ENCODE data around the gene PAK5.

PAK5 gene

DNA sequence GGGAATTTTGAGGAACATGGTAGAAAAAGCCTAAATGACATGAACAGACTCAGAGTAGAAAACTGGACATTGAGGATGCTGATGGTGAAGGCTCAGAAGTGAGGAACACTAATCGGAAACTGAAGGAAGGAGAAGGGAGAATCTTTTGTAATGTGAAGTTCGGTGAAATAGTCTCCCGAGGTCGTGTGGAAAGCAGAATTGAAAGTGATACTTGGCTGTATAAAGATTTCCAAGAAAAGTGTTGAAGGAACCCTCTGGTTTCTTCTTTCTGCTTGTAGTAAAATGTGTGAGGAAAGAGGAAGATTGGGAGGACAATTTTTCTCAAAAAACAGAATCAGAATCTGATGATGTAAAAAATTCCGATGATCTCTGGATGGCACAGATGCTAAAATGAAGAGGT is 209.0 kb downstream of the PAK5 start:
- H3K4me1 ChIP-seq: no peaks in the 10 kb centered on the region
- no peak for DNase-seq
- no peaks in the 10 kb centered on the region for H3K9me3 ChIP-seq
- intact Hi-C loops (cut with DNase I; ENCODE audit: low total_unique reads): no loop called here
- no peak overlapping the region for H3K4me3 ChIP-seq
- no peaks in the 10 kb centered on the region for H3K27me3 ChIP-seq
- H3K27ac ChIP-seq: no peak overlapping the region
- H3K36me3 ChIP-seq: no peaks in the 10 kb centered on the region
- TF ChIP-seq, protein P1, sequence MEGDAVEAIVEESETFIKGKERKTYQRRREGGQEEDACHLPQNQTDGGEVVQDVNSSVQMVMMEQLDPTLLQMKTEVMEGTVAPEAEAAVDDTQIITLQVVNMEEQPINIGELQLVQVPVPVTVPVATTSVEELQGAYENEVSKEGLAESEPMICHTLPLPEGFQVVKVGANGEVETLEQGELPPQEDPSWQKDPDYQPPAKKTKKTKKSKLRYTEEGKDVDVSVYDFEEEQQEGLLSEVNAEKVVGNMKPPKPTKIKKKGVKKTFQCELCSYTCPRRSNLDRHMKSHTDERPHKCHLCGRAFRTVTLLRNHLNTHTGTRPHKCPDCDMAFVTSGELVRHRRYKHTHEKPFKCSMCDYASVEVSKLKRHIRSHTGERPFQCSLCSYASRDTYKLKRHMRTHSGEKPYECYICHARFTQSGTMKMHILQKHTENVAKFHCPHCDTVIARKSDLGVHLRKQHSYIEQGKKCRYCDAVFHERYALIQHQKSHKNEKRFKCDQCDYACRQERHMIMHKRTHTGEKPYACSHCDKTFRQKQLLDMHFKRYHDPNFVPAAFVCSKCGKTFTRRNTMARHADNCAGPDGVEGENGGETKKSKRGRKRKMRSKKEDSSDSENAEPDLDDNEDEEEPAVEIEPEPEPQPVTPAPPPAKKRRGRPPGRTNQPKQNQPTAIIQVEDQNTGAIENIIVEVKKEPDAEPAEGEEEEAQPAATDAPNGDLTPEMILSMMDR (IDR thresholded peaks at IDR 0.05): no peak

DNA sequence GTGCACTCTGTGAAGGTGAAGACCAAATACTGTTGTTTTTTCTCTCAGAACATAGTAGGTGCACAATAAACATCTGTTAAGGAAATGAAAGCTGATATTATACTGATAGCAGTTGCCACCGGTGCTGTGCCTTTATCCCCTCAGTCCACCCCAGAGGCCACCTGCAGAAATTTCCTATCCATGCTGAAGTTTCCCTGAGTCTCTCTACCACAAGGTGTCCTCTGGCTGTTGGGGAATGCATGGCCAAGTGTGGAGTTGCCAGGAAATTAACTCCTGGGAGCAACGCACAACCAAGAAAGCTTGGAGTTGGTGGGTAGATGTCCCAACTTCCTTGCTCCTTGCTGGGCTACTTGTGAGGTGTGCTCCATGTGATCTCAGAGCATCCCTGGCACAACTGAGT is 210.3 kb downstream of the PAK5 start:
- TF ChIP-seq, protein P1 (IDR thresholded peaks at IDR 0.05): no peak
- no peaks in the 10 kb centered on the region for H3K9me3 ChIP-seq
- intact Hi-C loops (cut with DNase I; ENCODE audit: low total_unique reads): no loop called here
- no peaks in the 10 kb centered on the region for H3K4me1 ChIP-seq
- DNase-seq: no peak
- H3K27me3 ChIP-seq: no peaks in the 10 kb centered on the region
- H3K4me3 ChIP-seq: no peak overlapping the region
- no peaks in the 10 kb centered on the region for H3K36me3 ChIP-seq
- H3K27ac ChIP-seq: no peak overlapping the region

DNA sequence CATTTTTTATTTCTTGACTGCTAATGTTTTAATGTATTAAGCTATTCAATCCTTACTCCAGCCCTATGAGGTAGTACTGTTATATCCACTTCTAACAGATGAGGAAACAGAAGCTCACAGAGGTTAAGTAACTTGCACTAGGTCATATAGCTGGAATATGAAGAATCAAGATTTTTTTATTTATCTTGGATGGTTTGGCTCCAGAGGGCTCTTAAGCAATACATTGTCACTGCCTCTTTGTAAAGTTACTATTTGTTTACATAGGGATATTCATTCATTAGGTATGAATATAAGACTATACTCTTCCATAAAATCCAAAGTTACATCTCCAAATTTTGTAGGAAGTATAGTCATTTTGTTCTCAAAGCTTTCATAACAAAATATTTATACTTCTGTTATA is 210.7 kb downstream of the PAK5 start:
- Histone ChIP-seq H3K4me1 (no peaks in the 10 kb centered on the region), H3K27ac (no peak overlapping the region), H3K4me3 (no peak overlapping the region), H3K36me3 (no peaks in the 10 kb centered on the region), H3K27me3 (no peaks in the 10 kb centered on the region), H3K9me3 (no peaks in the 10 kb centered on the region)
- intact Hi-C loops (cut with DNase I; ENCODE audit: low total_unique reads): no loop called here
- TF ChIP-seq, protein P1 (IDR thresholded peaks at IDR 0.05): no peak
- no peak for DNase-seq

DNA sequence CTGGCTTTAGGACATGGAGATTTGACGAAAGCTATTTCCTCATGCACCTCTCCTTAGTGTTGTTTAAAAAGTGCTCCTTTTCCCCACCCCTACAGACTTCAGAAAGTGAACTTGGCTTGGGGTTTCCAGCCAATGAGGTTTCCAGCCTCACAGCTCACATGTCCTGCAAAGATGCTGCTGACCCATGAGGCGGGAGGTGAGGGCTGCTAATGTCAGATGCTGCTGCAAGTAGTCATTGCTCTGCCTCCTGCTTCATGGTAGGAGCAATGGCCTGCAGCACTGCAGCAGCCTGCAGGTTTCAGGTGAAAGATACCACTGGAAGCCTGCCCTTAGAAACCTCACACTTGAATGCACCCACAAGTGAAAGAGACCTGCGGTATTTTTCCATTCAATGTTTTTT is 211.7 kb downstream of the PAK5 start:
- no peaks in the 10 kb centered on the region for H3K36me3 ChIP-seq
- TF ChIP-seq, protein P1 (IDR thresholded peaks at IDR 0.05): no peak
- H3K4me1 ChIP-seq: no peaks in the 10 kb centered on the region
- H3K27ac ChIP-seq: no peak overlapping the region
- no peaks in the 10 kb centered on the region for H3K9me3 ChIP-seq
- no peak overlapping the region for H3K4me3 ChIP-seq
- intact Hi-C loops (cut with DNase I; ENCODE audit: low total_unique reads): no loop called here
- H3K27me3 ChIP-seq: no peaks in the 10 kb centered on the region
- no peak for DNase-seq

DNA sequence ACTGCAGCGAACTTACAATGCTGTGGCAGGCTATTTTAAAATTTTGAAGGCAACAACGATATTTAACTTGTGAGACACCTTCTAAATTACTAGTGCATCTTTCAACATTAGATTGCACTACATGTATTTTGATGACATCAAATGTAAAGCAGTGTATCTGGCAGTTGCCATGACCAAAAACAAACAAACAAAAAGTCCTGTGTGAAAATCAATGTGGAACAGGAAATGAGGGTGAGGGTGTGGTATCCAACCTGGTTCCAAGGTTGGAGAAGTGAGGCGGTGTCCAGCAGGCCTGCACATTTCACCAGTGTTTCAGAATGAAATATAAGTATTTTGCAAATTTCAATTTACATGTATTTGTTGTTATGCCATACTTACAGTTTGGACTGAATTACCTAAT is 212.5 kb downstream of the PAK5 start:
- H3K9me3 ChIP-seq: no peaks in the 10 kb centered on the region
- no peaks in the 10 kb centered on the region for H3K4me1 ChIP-seq
- no peak overlapping the region for H3K27ac ChIP-seq
- H3K36me3 ChIP-seq: no peaks in the 10 kb centered on the region
- intact Hi-C loops (cut with DNase I; ENCODE audit: low total_unique reads): no loop called here
- no peak for DNase-seq
- H3K4me3 ChIP-seq: no peak overlapping the region
- TF ChIP-seq, protein P1 (IDR thresholded peaks at IDR 0.05): no peak
- no peaks in the 10 kb centered on the region for H3K27me3 ChIP-seq

DNA sequence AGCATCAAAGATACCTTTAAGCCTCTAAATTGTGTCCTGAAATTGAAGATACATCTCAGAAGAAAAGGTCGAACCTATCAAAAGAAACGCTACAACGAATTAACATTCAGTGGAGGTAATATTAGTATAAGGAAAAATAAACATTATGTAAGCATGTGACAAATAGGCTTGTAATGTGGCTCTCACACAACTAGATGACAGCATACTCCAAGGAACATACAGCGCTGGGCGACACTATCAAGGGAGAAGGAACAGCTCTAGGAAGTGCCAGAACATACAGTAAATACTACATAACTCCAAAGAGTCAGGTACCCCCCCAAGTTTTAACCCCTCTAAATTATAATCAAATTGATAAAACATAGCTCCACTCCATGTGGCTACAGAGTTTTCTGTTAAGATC is 220.9 kb downstream of the PAK5 start:
- Histone ChIP-seq H3K27me3 (peaks cover 0 to 4% of the 10 kb centered on the region in 2 donors), H3K9me3 (no peaks in the 10 kb centered on the region), H3K4me3 (no peak overlapping the region), H3K4me1 (peaks cover 0 to 5% (median 2%) of the 10 kb centered on the region in 4 donors), H3K36me3 (no peaks in the 10 kb centered on the region), H3K27ac (no peak overlapping the region)
- intact Hi-C loops (cut with DNase I; ENCODE audit: low total_unique reads): loop anchor here (2.0 to 5.0 kb wide), 2 partner anchors 295 to 809 kb away; no protein-coding TSS in a partner anchor
- TF ChIP-seq, protein P1 (IDR thresholded peaks at IDR 0.05): peak in 1 of 2 experiments; percentile 35
- DNase-seq: no peak

Measured in tibial artery (tissue), 4 donors.